ENCODE results near the gene EIF2B4. TPM values are rescaled to one million over a fixed set of nuclear protein-coding genes. Genes with fewer than 3 reads are reported as not detected.

Gene EIF2B4
- total RNA-seq, 1 donor = 19.2 TPM

GRCh38 chr2:27409321-27410073 lies 39.4 kb upstream of the EIF2B4 start, which contains the start of gene PPM1G:
PPM1G (minus strand) TSS chr2:27409591; CDS start chr2:27409422, 169 bp downstream.
- Histone ChIP-seq H2AFZ (ENCODE audit: low read length) (peak within 1 kb of the TSS; percentile 97), H3K27ac (ENCODE audit: low read depth, low read length) (peak within 1 kb of the TSS; percentile 68), H3K4me2 (ENCODE audit: insufficient read depth, low read length) (peak within 1 kb of the TSS; percentile 99), H3K27me3 (ENCODE audit: insufficient read depth, low read length) (peaks cover 7% of the 10 kb centered on the region), H3K36me3 (ENCODE audit: insufficient read depth, low read length) (peaks cover 9% of the 10 kb centered on the region), H3K9me3 (ENCODE audit: low read depth, low read length) (no peaks in the 10 kb centered on the region), H3K79me2 (ENCODE audit: insufficient read depth, low read length) (peaks cover 48% of the 10 kb centered on the region), H3K4me1 (ENCODE audit: insufficient read depth, low read length) (peaks cover 17% of the 10 kb centered on the region), H4K20me1 (ENCODE audit: insufficient read depth, low read length) (peaks cover 21% of the 10 kb centered on the region), H3K4me3 (ENCODE audit: insufficient read depth, low read length) (peak within 1 kb of the TSS; percentile 94)
- TF ChIP-seq CTCF (IDR thresholded peaks at IDR 0.05; ENCODE audit: extremely low read depth, low read depth, low read length) = no peak
- DNase-seq (ENCODE audit: insufficient read length, low spot score, missing footprints) = peak; percentile 98

- peak overlapping the region; percentile 99 for H3K4me2 ChIP-seq (ENCODE audit: insufficient read depth, low read length)
- peaks cover 7% of the 10 kb centered on the region for H3K27me3 ChIP-seq (ENCODE audit: insufficient read depth, low read length)
- no peaks in the 10 kb centered on the region for H3K9me3 ChIP-seq (ENCODE audit: low read depth, low read length)
- H2AFZ ChIP-seq (ENCODE audit: low read length) = peak overlapping the region; percentile 78
- peaks cover 56% of the 10 kb centered on the region for H3K79me2 ChIP-seq (ENCODE audit: insufficient read depth, low read length)
- H3K27ac ChIP-seq (ENCODE audit: low read depth, low read length) = peak overlapping the region; percentile 68
- H4K20me1 ChIP-seq (ENCODE audit: insufficient read depth, low read length) = peaks cover 21% of the 10 kb centered on the region
- no peak for TF ChIP-seq CTCF (IDR thresholded peaks at IDR 0.05; ENCODE audit: extremely low read depth, low read depth, low read length)
- H3K4me3 ChIP-seq (ENCODE audit: insufficient read depth, low read length) = peak overlapping the region; percentile 94
- H3K36me3 ChIP-seq (ENCODE audit: insufficient read depth, low read length) = peaks cover 13% of the 10 kb centered on the region
- DNase-seq (ENCODE audit: insufficient read length, low spot score, missing footprints) = peak; percentile 81
- H3K4me1 ChIP-seq (ENCODE audit: insufficient read depth, low read length) = peaks cover 17% of the 10 kb centered on the region
Measured at GRCh38 chr2:27408601-27409320, 38.6 kb upstream of the EIF2B4 start.

- Histone ChIP-seq H3K36me3 (ENCODE audit: insufficient read depth, low read length) (peaks cover 13% of the 10 kb centered on the region), H3K4me3 (ENCODE audit: insufficient read depth, low read length) (peak overlapping the region; percentile 94), H3K79me2 (ENCODE audit: insufficient read depth, low read length) (peaks cover 64% of the 10 kb centered on the region), H4K20me1 (ENCODE audit: insufficient read depth, low read length) (peaks cover 23% of the 10 kb centered on the region), H3K4me2 (ENCODE audit: insufficient read depth, low read length) (peak overlapping the region; percentile 99), H2AFZ (ENCODE audit: low read length) (no peak overlapping the region), H3K27me3 (ENCODE audit: insufficient read depth, low read length) (peaks cover 7% of the 10 kb centered on the region), H3K4me1 (ENCODE audit: insufficient read depth, low read length) (peaks cover 17% of the 10 kb centered on the region), H3K27ac (ENCODE audit: low read depth, low read length) (peak overlapping the region; percentile 68), H3K9me3 (ENCODE audit: low read depth, low read length) (no peaks in the 10 kb centered on the region)
- DNase-seq (ENCODE audit: insufficient read length, low spot score, missing footprints) = peak; percentile 80
- peak; percentile 52 for TF ChIP-seq CTCF (IDR thresholded peaks at IDR 0.05; ENCODE audit: extremely low read depth, low read depth, low read length)
Measured at GRCh38 chr2:27407798-27408491, 37.8 kb upstream of the EIF2B4 start.
